Gastroesophageal sphincter (tissue), 4 donors: Measurements from ENCODE around the gene TMEM196. TPM values are rescaled to one million over a fixed set of nuclear protein-coding genes. Genes with fewer than 3 reads are reported as not detected.

Experiments
- small RNA-seq, 4 donors: library from RNA; depleted of rRNA; stranded (forward); fragments of <200 nt; gene quantifications; one replicate each; pipeline ENCODE3, GENCODE V24; 2016
- total RNA-seq, 4 donors: library from RNA; depleted of rRNA; stranded (reverse); fragments of >200 nt; gene quantifications; one replicate each; pipeline ENCODE4 v1.1.0, GENCODE V29; 2016

Gene TMEM196
- total RNA-seq, 4 donors from 2014 or later: 0.22 TPM; not detected in 3

Small RNA genes lying within 50 kb of the gene (small RNA-seq; reads per million reads assigned to genes)
- gene MIR3146: 0 reads per million in 4 donors

Other genes starting within 250 kb of the TMEM196 start
- 10 to 100 TPM; 12.8 to 35.4 (median 20.4) TPM for gene POLR1F, start 64.6 kb downstream of the TMEM196 start, total RNA-seq